Posterior vena cava (tissue), 2 donors: ENCODE results near the gene SNCAIP. TPM values are rescaled to one million over a fixed set of nuclear protein-coding genes. Genes with fewer than 3 reads are reported as not detected.

Experiments used
- DNase-seq: peaks from one replicate; pipeline ENCODE4 v3.0.0-alpha.2; 2020; ENCODE audit warnings: low spot score
- intact Hi-C, 2 donors: fragments of 100-400 bp; cut with DNase I; formaldehyde crosslinking; loops; one replicate each; pipeline versions ENCODE4 v1.14.1 to v1.14.2; 2022 to 2023
- total RNA-seq, 2 donors: library from RNA; stranded (reverse); fragmentation: NEBNext Ultra II Directional; extraction: Animal tissue kit (Norgen Biotek cat#: 25700); gene quantifications; one replicate each; pipeline ENCODE4 v1.2.1, GENCODE V29; 2021
- donor health status: DM: yes; HTN: yes; CAD: no.
- donor health status: DM: yes; HTN: yes; CAD: no.

Gene SNCAIP
- total RNA-seq, 2 donors from 2014 or later = 3.8 to 4.1 TPM

DNA sequence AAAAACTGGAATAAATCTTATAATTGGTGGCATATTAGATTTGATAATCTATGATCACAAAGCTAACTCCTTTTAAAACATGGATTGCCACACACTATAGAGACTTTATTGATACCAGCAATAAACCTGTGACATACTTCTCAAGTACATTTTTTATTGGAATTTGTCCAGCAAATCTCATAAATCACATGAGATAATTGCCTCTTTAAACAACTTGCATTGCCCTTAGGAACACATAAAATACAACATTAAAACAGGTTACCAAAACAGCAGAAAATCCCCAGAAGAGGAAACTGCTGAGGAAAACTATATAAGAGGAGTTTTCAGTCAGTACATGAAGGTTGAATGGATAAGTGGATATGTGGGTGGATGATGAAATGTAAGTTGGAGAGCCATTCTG lies 124.6 kb downstream of the SNCAIP start:
- DNase-seq = no peak
- intact Hi-C loops = no loop called here

DNA sequence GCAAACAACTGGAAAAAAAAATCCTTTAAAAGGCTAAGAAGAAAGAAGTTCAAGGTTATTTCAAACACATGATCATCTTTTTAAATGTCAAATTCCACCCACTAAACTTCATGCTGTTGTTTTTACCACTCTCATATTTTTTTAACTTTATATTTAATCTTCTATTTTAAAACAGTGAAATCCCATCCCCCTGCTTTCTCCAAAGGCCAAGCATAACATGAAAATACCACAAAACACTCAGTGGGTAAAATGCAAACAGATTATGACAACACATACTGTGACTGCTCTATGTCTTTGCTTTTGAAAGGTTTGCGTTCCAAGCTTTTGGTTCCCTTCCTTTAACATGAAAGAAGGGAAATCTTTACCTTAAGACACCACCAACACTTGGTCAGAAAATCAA lies 127.6 kb downstream of the SNCAIP start:
- intact Hi-C loops = no loop called here
- DNase-seq = no peak

DNA sequence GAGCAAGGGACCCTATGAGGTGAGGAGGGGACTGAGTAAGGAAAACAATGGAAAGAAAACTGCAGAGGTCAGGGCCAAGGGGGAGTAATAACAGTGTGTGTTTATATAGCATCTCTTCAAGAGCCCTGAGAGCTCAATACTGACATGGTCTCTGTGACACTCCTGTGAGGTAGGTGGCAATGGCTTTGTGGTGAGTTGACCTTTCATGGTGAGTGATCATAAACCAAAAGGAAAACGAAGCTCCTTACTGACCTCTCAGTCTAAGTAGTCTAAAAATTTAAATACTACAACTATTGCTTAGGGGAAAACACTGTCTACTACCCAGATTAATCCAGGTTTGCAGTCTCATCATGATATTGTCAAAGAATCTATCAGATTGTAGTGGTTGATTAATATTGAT lies 130.9 kb downstream of the SNCAIP start:
- intact Hi-C loops = no loop called here
- DNase-seq = no peak

DNA sequence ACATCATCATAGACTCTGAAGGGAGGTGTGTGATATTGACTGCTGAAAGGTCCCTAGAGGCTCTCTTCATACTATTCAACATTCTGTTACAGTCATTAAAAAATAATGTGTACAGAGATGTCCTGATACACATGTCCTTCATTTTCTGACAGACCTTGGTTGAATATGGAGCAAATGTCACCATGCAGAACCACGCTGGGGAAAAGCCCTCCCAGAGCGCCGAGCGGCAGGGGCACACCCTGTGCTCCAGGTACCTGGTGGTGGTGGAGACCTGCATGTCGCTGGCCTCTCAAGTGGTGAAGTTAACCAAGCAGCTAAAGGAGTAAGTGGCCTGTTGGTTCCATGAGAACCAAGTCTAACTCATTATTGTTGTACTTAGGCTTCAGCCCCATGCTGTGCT lies 132.4 kb downstream of the SNCAIP start:
- intact Hi-C loops = no loop called here
- no peak for DNase-seq

DNA sequence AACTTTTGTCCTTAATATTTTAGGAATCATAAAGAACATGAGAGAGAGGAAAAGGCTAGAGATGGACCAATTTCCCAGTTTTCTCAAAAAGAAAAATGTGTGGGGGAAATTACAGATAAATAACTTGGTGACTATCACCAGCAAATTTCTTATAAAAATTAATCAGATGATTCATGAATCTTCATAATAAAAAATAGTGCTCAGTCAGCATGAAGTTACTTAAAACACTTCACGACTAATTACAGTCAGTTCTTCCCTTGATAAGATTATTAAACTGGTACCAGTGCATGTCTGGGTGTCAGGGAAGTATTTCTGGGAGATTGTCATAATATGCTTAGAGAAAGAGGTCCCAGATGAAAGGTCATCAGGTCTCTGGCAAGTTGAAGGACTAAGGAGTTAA lies 133.0 kb downstream of the SNCAIP start:
- intact Hi-C loops = no loop called here
- DNase-seq = no peak

DNA sequence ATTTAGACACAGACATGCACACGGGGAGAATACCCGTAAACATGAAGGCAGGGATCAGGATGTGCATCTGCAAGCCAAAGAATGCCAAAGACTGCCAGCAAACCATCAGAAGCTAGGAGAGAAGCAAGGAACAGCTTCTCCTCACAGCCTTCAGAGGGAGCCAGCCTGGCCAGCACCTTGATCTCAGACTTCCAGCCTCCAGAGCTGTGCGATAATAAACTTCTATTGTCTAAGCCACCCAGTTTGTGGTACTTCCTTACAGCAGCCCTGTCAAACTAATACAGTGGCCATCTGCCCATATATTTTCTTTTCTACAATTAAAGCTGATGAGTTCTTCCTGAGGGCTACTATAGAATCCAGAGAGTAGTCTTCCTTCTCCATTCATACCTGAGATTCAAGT lies 135.0 kb downstream of the SNCAIP start:
- intact Hi-C loops = no loop called here
- no peak for DNase-seq

DNA sequence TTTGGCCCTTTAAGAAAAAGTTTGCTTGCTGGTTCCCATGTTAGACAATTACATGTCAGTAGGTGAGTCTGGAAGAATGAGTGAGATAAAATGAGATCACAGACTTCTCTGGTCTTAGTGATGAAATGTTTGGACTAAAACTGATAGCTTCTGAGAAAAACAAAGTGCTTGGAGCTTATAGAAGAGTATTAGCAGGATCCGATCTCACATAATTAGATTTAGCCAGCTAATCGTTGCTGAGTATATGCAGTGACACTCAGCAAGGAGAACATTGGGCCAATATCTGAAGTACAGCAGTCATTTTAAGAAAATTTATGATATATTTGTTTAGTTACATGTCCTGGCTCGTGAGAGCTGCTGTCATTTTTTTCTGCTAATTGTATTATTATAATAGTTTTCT lies 135.8 kb downstream of the SNCAIP start:
- intact Hi-C loops = no loop called here
- no peak for DNase-seq

DNA sequence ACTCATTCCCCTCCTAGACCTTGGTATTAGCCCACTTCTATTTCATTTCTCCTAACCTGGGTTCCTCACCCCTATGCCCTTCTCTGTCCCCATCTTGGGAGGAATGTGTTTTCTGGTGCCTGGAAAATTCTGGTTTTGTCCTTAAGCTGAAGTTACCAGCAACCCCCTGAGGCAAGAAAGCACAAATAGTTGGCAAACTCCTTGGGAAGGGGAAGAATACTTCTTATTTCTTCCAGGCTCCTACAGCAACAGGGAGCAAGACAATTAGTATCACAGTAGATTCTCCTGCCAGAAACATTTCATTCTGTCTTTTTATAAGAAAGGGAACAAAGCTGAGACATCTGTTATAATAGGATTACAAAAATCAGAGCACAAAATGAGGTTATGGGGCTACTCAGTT lies 142.5 kb downstream of the SNCAIP start:
- intact Hi-C loops = no loop called here
- no peak for DNase-seq

DNA sequence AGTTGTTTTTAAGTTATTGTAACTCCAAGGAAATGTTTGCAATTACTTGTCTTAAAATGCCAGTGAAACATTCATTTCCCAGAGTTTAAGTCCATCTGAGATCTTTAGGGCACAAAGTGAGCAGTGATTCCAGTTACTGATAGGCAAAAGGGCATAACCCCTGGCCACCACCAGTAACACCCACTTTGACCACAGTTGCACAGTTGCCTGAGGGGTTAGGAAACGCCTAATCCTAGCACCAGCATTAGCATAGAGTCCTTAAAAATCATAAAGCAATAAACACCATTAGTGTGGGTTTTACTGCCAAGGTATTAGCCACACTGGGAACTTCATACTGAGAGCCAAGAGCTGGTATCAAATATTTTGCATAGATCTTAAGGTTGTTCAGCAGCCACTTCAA lies 143.9 kb downstream of the SNCAIP start:
- intact Hi-C loops = no loop called here
- DNase-seq = no peak

DNA sequence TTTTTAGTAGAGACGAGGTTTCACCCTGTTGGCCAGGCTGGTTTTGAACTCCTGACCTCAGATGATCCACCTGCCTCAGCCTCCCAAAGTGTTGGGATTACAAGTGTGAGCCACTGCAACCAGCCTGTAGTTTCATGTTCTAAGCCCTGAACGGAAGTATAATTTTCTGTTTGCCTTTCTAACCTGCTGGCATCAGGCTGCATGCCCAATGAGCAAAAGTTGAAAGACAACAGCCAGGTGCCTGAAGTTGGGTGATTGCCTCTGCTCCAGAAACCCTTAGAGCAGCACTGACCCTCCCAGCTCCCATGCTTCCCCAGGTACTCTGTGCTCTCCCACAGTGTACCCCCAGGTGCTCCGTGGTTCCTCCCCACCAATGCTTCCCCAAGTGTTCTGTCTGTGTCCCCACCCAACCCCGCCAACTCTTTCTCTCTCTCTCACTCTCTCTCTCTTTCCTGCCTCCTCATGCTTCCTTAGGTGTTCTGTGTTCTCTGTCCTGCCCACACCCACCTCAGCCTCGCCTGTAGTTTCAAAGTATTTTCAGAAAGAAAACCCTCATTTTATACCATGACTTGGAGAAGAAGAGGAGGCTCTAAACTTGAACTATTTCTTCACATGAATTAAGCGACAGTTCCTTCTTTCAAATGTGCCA lies 145.3 kb downstream of the SNCAIP start:
- DNase-seq = no peak
- intact Hi-C loops = no loop called here

DNA sequence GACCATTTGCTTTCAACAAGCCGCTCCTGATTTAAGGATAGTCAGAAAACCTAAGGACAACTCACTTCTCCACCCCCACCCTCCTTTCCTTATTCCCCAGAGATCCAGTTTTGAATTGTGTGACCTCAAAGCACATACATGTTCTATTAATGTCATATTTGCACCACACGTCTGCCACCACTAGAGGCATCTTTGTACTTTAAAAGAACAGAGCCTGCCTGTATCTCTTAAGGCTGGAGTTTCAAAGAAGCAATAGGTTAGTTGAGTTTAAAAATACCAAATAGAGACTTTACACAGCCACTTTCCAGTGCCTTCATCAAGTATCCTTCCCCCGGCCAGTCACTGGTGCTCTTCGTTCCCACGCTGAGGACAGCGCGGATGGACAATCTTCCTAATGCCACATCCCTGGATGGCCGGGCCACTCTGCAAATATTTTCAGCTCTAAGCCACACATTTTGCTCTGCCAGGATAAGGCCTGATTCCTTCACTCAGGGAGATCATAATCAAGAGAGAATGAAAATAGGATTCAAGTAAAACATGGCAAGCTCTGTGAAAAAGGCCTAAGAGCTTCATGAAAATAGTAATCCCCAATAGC lies 146.3 kb downstream of the SNCAIP start:
- intact Hi-C loops = no loop called here
- no peak for DNase-seq

DNA sequence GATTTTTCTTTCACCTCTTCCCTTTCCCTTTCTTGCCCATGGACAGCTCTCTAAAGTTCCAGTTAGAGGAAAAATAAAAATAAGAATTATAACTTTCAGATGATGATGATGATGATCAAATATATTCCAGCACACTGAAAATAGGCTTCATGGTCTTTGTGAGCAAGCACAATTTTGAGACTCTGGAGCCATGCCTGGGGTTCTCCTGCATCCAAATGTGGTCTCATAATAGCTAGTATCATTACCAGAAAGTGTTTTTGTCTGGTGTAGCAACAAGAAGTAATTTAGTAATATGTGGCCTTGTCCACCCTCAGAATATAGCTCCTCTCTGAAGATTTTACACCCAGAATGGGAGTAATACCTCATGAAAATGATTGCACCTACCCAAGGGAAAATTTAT lies 150.4 kb downstream of the SNCAIP start:
- no peak for DNase-seq
- intact Hi-C loops = no loop called here

DNA sequence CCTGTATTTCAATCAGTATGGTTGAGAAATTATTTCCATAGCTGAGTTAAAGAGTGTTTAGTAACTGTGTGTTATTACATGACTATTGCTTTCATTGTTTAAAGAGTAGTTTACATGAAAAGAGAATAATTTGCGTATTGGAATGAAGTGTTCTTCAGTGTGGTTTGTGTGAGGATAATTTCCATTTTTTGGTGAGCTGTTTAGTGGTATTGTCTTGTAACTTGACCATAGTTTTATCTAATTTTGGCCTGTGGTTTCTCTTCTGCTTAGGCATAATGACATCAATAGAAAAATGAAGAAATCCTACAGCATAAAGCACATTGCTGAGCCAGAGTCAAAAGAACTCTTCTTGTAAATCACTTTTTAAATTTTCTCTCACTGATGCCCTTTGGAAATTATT lies 151.2 kb downstream of the SNCAIP start:
- no peak for DNase-seq
- intact Hi-C loops = no loop called here

DNA sequence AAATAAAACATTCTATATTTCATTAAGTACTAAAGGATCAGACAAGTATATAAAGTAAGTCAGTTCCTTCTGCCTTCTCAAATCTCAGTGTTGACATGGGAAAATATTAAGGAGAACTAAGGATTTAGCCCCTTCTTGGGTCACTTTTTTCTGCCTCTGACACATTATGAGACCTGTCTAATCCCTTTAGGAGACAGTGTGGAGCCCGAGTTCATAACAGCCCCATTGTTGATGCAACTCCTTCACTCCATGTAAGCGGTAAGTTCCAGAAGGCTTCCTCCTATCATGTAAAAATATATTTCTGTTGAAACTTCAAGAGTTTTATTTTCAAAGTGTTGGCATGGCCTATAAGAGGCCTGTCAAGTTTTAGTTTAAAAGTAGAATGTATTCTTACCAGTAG lies 152.2 kb downstream of the SNCAIP start:
- DNase-seq = no peak
- intact Hi-C loops = no loop called here

DNA sequence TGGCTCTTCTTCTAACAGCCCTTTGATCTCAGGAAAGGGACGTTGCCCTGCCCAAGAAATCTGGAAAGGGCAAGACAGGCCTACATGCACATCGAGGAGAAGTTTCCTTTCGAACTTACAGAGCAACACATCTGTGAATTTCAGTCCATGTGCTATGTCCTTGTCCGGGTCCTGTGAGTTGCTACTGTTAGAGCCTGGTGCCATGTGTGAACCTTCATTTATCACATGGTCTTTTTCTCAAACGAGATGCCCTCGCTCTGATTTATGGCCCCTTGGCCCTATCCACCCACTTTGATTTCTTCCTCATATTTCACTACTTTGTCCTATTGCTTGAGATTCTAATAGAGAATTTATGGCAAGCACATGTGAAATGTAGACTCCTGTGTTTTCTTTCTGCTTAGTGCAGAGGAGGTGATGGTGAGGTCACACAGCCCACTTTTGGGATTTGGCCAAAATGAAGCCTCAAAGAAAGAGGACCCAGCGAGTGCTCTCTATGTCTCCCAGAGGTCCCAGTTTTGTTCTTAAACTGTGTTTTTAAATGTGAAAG lies 153.1 kb downstream of the SNCAIP start:
- no peak for DNase-seq
- intact Hi-C loops = no loop called here

DNA sequence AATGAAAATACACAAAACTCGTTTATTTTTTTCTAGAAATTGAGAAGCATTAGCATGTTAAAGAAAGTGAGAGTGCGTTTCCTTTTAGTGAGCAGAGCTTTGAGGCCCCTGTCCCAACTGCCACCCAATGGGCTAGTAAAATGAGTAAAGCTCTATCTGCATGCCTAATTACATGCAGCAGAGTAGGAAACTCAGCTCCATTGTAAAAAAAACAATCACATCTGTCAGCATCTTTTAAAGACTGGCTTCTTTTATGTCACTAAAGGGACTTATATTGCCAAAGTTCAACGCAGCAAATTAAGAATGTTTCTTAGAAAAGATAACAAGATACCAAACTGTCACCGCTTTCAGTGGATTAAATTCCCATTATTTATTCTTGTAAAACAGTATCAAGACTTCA lies 154.0 kb downstream of the SNCAIP start:
- DNase-seq = no peak
- intact Hi-C loops = no loop called here

DNA sequence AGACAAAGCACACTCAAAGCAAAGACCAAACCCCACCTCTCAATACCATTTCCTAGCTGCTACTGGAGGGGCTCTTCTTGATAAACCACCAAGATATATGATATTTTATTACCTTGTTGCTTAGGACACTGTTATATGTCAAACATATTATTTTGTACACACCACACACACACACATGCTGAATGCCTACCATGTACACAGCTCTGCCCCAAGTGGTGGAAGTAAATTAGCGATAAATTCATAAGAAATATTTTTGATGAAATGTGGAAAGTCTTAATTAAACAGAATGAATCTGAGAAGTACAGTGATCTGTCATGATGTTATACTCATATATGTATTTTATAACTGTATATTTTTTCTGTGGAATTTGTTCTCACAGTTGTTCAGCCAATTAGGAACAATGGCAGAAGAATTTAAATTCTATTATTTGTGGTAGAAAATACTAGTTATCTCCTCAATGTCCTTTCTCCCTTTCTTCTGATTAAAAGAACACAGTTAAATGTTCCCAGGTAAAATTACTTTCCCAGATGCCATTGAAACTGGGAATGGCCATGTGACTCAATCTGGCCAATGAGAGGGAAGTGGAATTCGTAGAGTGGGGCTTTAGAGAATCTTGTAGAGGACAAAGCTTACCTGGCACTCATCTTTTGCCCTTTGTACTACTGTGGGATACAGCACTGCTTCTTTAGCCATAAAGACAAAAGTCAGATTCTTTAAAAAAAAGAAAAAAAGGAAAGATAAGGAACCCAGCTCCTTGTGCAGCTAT lies 156.5 kb downstream of the SNCAIP start:
- DNase-seq = no peak
- intact Hi-C loops = no loop called here

DNA sequence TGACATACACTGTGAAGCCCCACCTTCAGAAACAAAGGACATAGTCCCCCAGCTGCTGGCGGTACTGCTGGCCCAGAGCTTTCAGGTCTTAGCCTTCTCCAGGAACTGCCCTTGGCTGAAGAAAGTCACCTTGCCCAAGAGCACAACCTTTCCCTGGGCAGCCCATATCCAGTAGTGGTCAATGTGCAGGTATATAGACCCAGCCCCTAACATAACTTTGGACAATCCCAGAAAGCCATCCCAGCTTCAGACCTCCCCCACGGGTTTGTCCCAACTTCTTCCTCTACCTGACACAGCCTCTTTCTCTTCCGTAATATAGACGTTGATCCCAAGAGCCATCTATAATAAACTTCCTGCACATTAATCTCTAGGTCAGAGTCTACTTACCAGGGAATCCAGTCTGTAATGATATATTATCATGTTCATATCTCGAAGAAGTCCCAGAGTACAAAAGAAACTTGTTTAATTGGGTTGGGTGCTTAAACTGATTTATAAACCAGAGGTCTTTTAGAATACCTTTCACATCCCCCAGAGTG lies 157.4 kb downstream of the SNCAIP start:
- intact Hi-C loops = no loop called here
- DNase-seq = no peak

DNA sequence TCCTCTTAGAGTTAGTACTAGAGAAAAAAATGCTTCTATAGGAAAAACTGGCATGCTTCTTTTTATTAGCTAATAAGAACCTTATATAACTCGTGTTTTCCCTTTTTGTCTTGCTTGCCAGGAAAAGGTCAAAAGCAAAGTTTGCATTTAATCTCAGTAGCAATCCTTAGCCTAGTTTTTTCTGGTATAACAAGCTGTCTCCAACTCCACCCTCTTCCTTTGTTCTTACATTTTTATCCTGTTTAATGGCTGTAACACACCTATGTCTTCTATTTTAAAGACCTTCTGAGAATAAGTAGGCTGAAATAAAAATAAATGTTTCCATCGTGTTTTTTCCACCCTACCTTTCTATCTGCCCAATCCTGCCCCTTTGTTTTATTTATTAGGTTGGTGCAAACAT lies 158.3 kb downstream of the SNCAIP start:
- no peak for DNase-seq
- intact Hi-C loops = no loop called here

DNA sequence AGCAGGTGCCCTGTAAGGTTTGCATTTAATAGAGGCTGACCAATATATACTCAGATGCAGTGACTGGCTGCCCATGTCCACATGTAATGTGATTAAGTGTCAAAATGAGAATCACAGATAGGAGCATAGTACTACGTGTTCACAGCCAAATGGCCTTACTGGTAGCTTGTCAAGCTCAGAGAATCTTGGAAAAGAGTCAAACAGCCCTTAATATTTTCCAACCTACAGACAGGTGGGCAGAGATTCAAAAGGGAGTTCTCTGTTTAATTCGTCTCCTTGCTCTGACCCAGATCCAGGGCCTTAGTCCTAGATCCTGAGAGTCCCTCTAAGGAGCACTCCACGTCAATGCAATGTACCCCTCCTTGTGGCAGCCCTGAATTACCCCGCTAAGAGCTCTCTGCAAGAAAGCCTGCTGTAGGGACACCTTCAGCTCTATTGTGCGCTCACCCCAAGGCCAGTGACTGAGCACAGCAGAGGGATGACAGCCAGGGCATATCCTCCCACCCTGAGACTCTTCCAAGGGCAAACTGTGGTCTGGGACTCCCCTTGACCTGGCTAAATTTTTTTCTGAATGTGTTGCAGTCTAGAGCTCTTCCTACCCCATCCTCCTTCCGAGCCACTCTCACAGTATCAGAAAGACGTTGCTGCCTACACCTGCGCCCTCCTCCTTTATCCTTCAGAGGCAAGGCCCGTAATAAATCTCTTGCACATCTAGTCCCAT lies 159.2 kb downstream of the SNCAIP start:
- intact Hi-C loops = no loop called here
- no peak for DNase-seq
